Brain microvascular endothelial cell (primary cell): ENCODE data around the gene ATP8B4.
"Not testable (repeated sequence)": the region's sequence is repeated elsewhere in the genome, so short reads cannot be mapped to it uniquely, and the experiment has no call there.

Source experiments
- DNase-seq: peaks from one replicate; pipeline ENCODE4 v3.0.0-alpha.2; 2020
- H3K27ac ChIP-seq: fragments of 250-450 bp; sonication (Bioruptor Pico); 2 replicates; pipeline ENCODE4 v1.5.1; 2020; ENCODE audit warnings: mild to moderate bottlenecking, moderate library complexity
- H3K27me3 ChIP-seq: fragments of 250-450 bp; sonication (Bioruptor Pico); replicated peaks from 2 replicates; pipeline ENCODE4 v1.5.1; 2020; ENCODE audit warnings: mild to moderate bottlenecking
- H3K36me3 ChIP-seq: fragments of 250-450 bp; sonication (Bioruptor Pico); replicated peaks from 2 replicates; pipeline ENCODE4 v1.5.1; 2020; ENCODE audit warnings: mild to moderate bottlenecking
- H3K4me3 ChIP-seq: 2 replicates; pipeline ENCODE4 v1.5.1; 2011; ENCODE audit warnings: low read depth, mild to moderate bottlenecking, control low read depth, low read length, moderate library complexity
- in situ Hi-C: cut with HindIII; loops from 2 replicates; pipeline ENCODE4 v1.10.0; 2017; ENCODE audit warnings: low sequenced_read_pairs, low pct_ligation_motif_present
- TF ChIP-seq, protein P1 (sequence below): IDR thresholded peaks from 2 replicates; pipeline ENCODE4 v1.5.1; 2011; ENCODE audit warnings: low read depth, mild to moderate bottlenecking, moderate library complexity, low read length, control low read depth, inconsistent platforms; ENCODE audit errors: missing control alignments

ATP8B4 gene

DNA sequence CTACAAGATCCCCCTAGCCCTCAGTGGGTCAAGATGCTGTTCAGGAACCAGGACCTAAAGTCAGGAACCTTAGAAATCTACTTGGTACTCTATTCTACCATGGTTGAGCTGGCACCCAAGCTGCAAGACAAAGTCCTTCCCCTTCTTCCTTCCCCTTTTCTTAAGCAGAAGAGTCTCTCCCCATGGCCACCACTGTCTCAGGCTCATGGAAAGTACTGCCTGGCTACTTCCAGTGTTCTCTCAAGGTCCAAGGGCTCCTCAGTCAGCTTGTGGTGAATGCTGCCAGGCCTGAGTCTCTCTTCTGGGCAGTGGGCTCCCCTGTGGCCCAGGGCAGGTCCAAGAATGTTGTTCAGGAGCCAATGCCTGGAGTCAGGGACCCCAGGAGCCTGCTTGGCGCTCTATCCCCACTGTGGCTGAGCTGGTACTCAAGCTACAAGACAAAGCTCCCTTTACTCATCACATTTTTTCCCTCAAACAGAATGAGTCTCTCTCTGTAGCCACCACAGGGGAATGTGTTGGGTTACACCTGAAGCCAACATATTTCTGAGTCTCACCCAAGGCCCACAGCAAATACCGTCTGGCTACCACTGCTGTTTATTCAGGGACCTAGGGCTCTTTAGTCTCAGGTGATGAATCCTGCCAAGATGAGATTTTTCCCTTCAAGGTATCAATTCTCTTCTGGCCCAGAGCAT, 44.8 kb upstream of the ATP8B4 start:
- Histone ChIP-seq H3K27me3 (no peaks in the 10 kb centered on the region), H3K27ac (no peak overlapping the region), H3K4me3 (no peak overlapping the region), H3K36me3 (no peaks in the 10 kb centered on the region)
- no peak for DNase-seq
- in situ Hi-C loops: no loop called here
- TF ChIP-seq, protein P1, sequence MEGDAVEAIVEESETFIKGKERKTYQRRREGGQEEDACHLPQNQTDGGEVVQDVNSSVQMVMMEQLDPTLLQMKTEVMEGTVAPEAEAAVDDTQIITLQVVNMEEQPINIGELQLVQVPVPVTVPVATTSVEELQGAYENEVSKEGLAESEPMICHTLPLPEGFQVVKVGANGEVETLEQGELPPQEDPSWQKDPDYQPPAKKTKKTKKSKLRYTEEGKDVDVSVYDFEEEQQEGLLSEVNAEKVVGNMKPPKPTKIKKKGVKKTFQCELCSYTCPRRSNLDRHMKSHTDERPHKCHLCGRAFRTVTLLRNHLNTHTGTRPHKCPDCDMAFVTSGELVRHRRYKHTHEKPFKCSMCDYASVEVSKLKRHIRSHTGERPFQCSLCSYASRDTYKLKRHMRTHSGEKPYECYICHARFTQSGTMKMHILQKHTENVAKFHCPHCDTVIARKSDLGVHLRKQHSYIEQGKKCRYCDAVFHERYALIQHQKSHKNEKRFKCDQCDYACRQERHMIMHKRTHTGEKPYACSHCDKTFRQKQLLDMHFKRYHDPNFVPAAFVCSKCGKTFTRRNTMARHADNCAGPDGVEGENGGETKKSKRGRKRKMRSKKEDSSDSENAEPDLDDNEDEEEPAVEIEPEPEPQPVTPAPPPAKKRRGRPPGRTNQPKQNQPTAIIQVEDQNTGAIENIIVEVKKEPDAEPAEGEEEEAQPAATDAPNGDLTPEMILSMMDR: no peak

DNA sequence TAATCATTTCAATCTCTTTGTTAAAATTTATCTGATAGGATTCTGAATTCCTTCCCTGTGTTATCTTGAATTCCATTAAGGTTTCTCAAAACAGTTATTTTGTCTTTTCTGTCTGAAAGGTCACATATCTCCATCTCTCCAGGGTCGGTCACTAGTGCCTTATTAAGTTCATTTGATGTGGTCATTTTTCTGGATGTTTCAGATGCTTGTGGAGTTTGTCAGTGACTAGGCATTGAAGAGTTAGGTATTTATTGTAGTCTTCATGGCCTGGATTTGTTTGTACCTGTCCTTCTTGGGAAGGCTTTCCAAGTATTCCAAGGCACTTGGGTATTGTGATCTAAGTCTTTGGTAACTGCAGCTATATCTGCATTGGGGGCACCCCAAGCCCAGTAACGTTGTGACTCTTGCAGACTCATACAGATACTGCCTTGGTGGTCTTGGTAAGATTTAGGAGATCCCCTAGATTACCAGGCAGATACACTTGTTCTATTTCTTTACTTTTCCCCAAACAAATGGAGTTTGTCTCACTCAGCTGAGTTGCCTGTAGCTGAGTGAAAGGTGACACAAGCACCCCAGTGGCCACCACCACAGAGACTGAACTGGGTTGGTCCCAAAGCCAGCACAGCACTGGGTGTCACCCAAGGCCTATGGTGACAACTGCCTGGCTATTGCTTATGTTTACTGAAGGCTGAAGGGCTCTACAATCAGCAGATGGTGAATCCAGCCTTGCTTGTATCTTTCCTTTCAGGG, 44.1 kb upstream of the ATP8B4 start:
- in situ Hi-C loops: no loop called here
- Histone ChIP-seq H3K36me3 (no peaks in the 10 kb centered on the region), H3K4me3 (no peak overlapping the region), H3K27me3 (no peaks in the 10 kb centered on the region), H3K27ac (no peak overlapping the region)
- TF ChIP-seq, protein P1: no peak
- DNase-seq: peak; percentile 13

DNA sequence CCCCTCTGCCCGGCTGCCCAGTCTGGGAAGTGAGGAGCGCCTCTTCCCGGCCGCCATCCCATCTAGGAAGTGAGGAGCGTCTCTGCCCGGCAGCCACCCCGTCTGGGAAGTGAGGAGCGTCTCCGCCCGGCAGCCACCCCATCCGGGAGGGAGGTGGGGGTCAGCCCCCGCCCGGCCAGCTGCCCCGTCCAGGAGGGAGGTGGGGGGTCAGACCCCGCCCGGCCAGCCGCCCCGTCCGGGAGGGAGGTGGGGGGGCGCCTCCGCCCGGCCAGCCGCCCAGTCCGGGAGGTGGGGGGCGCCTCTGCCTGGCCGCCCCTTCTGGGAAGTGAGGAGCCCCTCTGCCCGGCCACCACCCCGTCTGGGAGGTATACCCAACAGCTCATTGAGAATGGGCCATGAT, 39.2 kb upstream of the ATP8B4 start:
- H3K36me3 ChIP-seq, in situ Hi-C loops, H3K27me3 ChIP-seq, H3K4me3 ChIP-seq, DNase-seq, H3K27ac ChIP-seq: not testable (repeated sequence)

DNA sequence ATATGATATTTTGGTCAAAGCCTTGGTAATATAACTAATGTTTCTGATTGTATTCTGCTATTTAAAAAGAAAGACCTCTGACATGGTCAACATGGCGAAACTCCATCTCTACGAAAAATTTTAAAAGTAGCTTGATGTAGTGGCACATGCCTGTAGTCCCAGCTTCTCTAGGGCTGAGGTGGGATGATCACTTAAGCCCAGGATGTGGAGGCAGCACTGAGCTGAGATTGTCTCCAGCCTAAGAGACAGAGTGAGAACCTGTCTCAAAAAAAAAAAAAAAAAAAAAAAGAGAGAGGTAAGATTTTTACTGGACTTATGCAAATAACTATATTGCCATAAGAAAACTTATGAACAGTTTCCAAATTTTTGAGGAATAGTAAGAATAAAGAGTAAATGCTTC, 32.4 kb upstream of the ATP8B4 start:
- in situ Hi-C loops: no loop called here
- H3K36me3 ChIP-seq: no peaks in the 10 kb centered on the region

DNA sequence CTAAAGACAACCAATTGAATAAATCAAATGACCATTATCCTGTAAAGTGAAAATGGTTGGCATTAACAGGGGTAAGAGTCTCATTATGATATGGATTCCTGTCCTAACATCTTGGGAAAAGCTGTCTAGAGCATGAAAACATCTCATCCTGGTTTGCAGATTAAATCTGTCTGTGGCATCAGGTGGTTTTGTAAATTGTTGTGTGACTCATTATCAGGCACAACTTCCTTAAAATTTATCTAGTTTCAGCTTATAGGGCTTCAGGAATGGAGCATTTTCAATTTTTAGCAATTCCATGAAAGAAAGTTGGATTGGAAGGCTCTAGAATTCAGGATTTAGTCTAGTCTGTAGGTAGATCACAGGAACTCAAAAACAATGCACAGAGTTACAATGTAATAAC, 31.8 kb upstream of the ATP8B4 start:
- H3K36me3 ChIP-seq: no peaks in the 10 kb centered on the region
- DNase-seq: no peak
- TF ChIP-seq, protein P1: no peak

More for the DNA sequence above, 32.4 kb upstream of the ATP8B4 start:
- no peak overlapping the region for H3K4me3 ChIP-seq
- DNase-seq: no peak
- no peaks in the 10 kb centered on the region for H3K27me3 ChIP-seq
- TF ChIP-seq, protein P1: no peak
- H3K27ac ChIP-seq: no peak overlapping the region

DNA sequence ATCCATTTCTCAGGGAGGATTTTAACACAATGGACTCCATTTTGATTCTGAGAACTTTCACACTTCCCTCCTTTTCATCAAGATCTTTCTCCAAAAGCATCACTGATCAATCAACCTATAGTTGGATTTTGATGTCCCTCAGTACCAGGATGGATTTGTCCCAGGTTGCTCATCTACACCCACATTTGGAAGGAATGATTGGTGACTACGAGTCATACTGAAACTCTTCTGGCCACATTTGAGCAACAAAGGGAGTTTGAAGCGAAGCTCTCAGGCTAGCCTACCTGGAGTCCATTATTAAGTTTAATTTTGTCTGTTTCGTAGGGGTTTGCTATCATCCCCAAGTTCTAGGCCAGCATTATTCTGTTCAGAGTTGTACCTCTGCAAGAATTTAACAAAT, 31.3 kb upstream of the ATP8B4 start:
- no peaks in the 10 kb centered on the region for H3K27me3 ChIP-seq
- H3K36me3 ChIP-seq: no peaks in the 10 kb centered on the region
- no peak for DNase-seq
- no peak overlapping the region for H3K27ac ChIP-seq
- in situ Hi-C loops: no loop called here
- TF ChIP-seq, protein P1: no peak
- H3K4me3 ChIP-seq: no peak overlapping the region

More for the DNA sequence above, 31.8 kb upstream of the ATP8B4 start:
- in situ Hi-C loops: no loop called here
- Histone ChIP-seq H3K27ac (no peak overlapping the region), H3K4me3 (no peak overlapping the region), H3K27me3 (no peaks in the 10 kb centered on the region)
